ENCODE measurements around the gene PLA2G15.

The PLA2G15 gene

GRCh38 chr16:68230956-68231355 is 14.2 kb upstream of the PLA2G15 start:
- peaks cover 3% of the 10 kb centered on the region for H3K79me2 ChIP-seq
- no peak overlapping the region for H3K27ac ChIP-seq
- no peak overlapping the region for H2AFZ ChIP-seq
- H3K36me3 ChIP-seq (ENCODE audit: control insufficient read depth, insufficient read depth, low read length): no peaks in the 10 kb centered on the region
- no peak overlapping the region for H3K9ac ChIP-seq
- no peak overlapping the region for H3K4me2 ChIP-seq (ENCODE audit: low read length)
- peaks cover 24% of the 10 kb centered on the region for H3K4me1 ChIP-seq
- H3K4me3 ChIP-seq (ENCODE audit: low read depth, low read length): no peak overlapping the region
- H3K27me3 ChIP-seq (ENCODE audit: control insufficient read depth, insufficient read depth, low read length): no peaks in the 10 kb centered on the region
- TF ChIP-seq CTCF (IDR thresholded peaks at IDR 0.05): no peak
- no peaks in the 10 kb centered on the region for H3K9me3 ChIP-seq (ENCODE audit: control insufficient read depth, low read length)

GRCh38 chr16:68231384-68232136 is 13.6 kb upstream of the PLA2G15 start:
- Histone ChIP-seq H3K36me3 (ENCODE audit: control insufficient read depth, insufficient read depth, low read length) (no peaks in the 10 kb centered on the region), H3K4me2 (ENCODE audit: low read length) (no peak overlapping the region), H3K27me3 (ENCODE audit: control insufficient read depth, insufficient read depth, low read length) (no peaks in the 10 kb centered on the region), H3K27ac (no peak overlapping the region), H3K4me3 (ENCODE audit: low read depth, low read length) (no peak overlapping the region), H3K9me3 (ENCODE audit: control insufficient read depth, low read length) (no peaks in the 10 kb centered on the region), H3K79me2 (peaks cover 3% of the 10 kb centered on the region), H3K4me1 (peaks cover 27% of the 10 kb centered on the region), H2AFZ (no peak overlapping the region), H3K9ac (no peak overlapping the region)
- no peak for TF ChIP-seq CTCF (IDR thresholded peaks at IDR 0.05)

GRCh38 chr16:68232335-68232734 is 12.8 kb upstream of the PLA2G15 start:
- Histone ChIP-seq H3K4me2 (ENCODE audit: low read length) (no peak overlapping the region), H3K9me3 (ENCODE audit: control insufficient read depth, low read length) (no peaks in the 10 kb centered on the region), H3K27ac (no peak overlapping the region), H2AFZ (no peak overlapping the region), H3K36me3 (ENCODE audit: control insufficient read depth, insufficient read depth, low read length) (no peaks in the 10 kb centered on the region), H3K4me3 (ENCODE audit: low read depth, low read length) (no peak overlapping the region), H3K9ac (no peak overlapping the region), H3K79me2 (peaks cover 3% of the 10 kb centered on the region), H3K27me3 (ENCODE audit: control insufficient read depth, insufficient read depth, low read length) (no peaks in the 10 kb centered on the region), H3K4me1 (peaks cover 30% of the 10 kb centered on the region)
- no peak for TF ChIP-seq CTCF (IDR thresholded peaks at IDR 0.05)

- Histone ChIP-seq H3K9me3 (ENCODE audit: control insufficient read depth, low read length) (no peaks in the 10 kb centered on the region), H2AFZ (no peak overlapping the region), H3K4me3 (ENCODE audit: low read depth, low read length) (no peak overlapping the region), H3K27me3 (ENCODE audit: control insufficient read depth, insufficient read depth, low read length) (no peaks in the 10 kb centered on the region), H3K36me3 (ENCODE audit: control insufficient read depth, insufficient read depth, low read length) (no peaks in the 10 kb centered on the region), H3K4me2 (ENCODE audit: low read length) (peak overlapping the region; percentile 92), H3K79me2 (peaks cover 3% of the 10 kb centered on the region), H3K27ac (peak overlapping the region; percentile 92), H3K9ac (no peak overlapping the region), H3K4me1 (peaks cover 30% of the 10 kb centered on the region)
- TF ChIP-seq CTCF (IDR thresholded peaks at IDR 0.05): no peak
Measured at GRCh38 chr16:68233085-68233834, 11.9 kb upstream of the PLA2G15 start.

Data from parathyroid adenoma (tissue), 2 donors.